ACHN (cell line): ENCODE results near the gene HOXB8.

Experiments
- DNase-seq: peaks from one replicate; pipeline ENCODE4 v3.0.0-alpha.2; 2015
- in situ Hi-C: cut with HindIII; loops from 2 replicates; pipeline ENCODE4 v1.10.0; 2017; ENCODE audit warnings: low sequenced_read_pairs, low pct_ligation_motif_present, low pct_unique_long_range_greater_than_20kb

The HOXB8 gene

GRCh38 chr17:48639982-48640857 lies 25.1 kb upstream of the HOXB8 start:
- in situ Hi-C loops = no loop called here
- no peak for DNase-seq

- in situ Hi-C loops = no loop called here
- no peak for DNase-seq
Measured at GRCh38 chr17:48639136-48639535, 24.0 kb upstream of the HOXB8 start.

- in situ Hi-C loops = no loop called here
- no peak for DNase-seq
Measured at GRCh38 chr17:48637323-48638260, 22.5 kb upstream of the HOXB8 start.

GRCh38 chr17:48636177-48637018 lies 21.3 kb upstream of the HOXB8 start:
- no peak for DNase-seq
- in situ Hi-C loops = no loop called here

GRCh38 chr17:48634493-48635208 lies 19.6 kb upstream of the HOXB8 start:
- no peak for DNase-seq

GRCh38 chr17:48633266-48633677 lies 18.2 kb upstream of the HOXB8 start:
- no peak for DNase-seq

More at GRCh38 chr17:48634493-48635208, 19.6 kb upstream of the HOXB8 start:
- in situ Hi-C loops = no loop called here

GRCh38 chr17:48632579-48633265 lies 17.6 kb upstream of the HOXB8 start:
- DNase-seq = no peak
- in situ Hi-C loops = no loop called here

More at GRCh38 chr17:48633266-48633677, 18.2 kb upstream of the HOXB8 start:
- in situ Hi-C loops = no loop called here

GRCh38 chr17:48631693-48632578 lies 16.8 kb upstream of the HOXB8 start:
- in situ Hi-C loops = no loop called here
- no peak for DNase-seq

GRCh38 chr17:48630925-48631692 lies 16.0 kb upstream of the HOXB8 start:
- no peak for DNase-seq

GRCh38 chr17:48630009-48630924 lies 15.2 kb upstream of the HOXB8 start:
- in situ Hi-C loops = no loop called here
- DNase-seq = no peak

More at GRCh38 chr17:48630925-48631692, 16.0 kb upstream of the HOXB8 start:
- in situ Hi-C loops = no loop called here

- in situ Hi-C loops = no loop called here
- DNase-seq = no peak
Measured at GRCh38 chr17:48629411-48629759, 14.3 kb upstream of the HOXB8 start.

GRCh38 chr17:48628649-48629410 lies 13.7 kb upstream of the HOXB8 start:
- DNase-seq = no peak
- in situ Hi-C loops = no loop called here

GRCh38 chr17:48627623-48628521 lies 12.8 kb upstream of the HOXB8 start:
- no peak for DNase-seq
- in situ Hi-C loops = no loop called here
